Hematopoietic multipotent progenitor cell treated with erythropoietin and hydrocortisone succinate and interleukin-3 and kit ligand, for 8 days (in vitro differentiated cells): ENCODE results near the gene CDC42SE1.

ENCODE experiments used
- DNase-seq: peaks from one replicate; pipeline ENCODE4 v3.0.0-alpha.2; 2015

CDC42SE1 gene

GRCh38 chr1:151008244-151009205 is 50.9 kb downstream of the CDC42SE1 start, which contains the start of gene PRUNE1:
PRUNE1 (plus strand) TSS chr1:151008449; CDS start chr1:151008633, 184 bp downstream.
- peak; percentile 95 for DNase-seq

- DNase-seq: no peak
These were observed 51.6 kb downstream of the CDC42SE1 start for GRCh38 chr1:151007853-151008243.

- DNase-seq: peak; percentile 89
These were observed 52.9 kb downstream of the CDC42SE1 start, which contains the start of gene MINDY1 for GRCh38 chr1:151006327-151007052. MINDY1 (minus strand) TSS chr1:151006902; CDS start chr1:151002617, 4,285 bp downstream.

- no peak for DNase-seq
These were observed 53.6 kb downstream of the CDC42SE1 start for GRCh38 chr1:151005729-151006319.

- DNase-seq: no peak
These were observed 56.2 kb downstream of the CDC42SE1 start for GRCh38 chr1:151003180-151003579.

GRCh38 chr1:151002611-151003010 is 56.8 kb downstream of the CDC42SE1 start:
- no peak for DNase-seq

- DNase-seq: no peak
These were observed 57.4 kb downstream of the CDC42SE1 start for GRCh38 chr1:151002051-151002450.

- no peak for DNase-seq
These were observed 57.8 kb downstream of the CDC42SE1 start for GRCh38 chr1:151001602-151002001.
